ENCODE measurements around the gene AGO4. TPM values are rescaled to one million over a fixed set of nuclear protein-coding genes. Genes with fewer than 3 reads are reported as not detected.
"Not testable (repeated sequence)": the region's sequence is repeated elsewhere in the genome, so short reads cannot be mapped to it uniquely, and the experiment has no call there.

Gene AGO4
- total RNA-seq, 1 donor from 2014 or later, result 35.1 TPM

- Mint-ChIP-seq H3K4me3 (ENCODE audit: low read depth) (no peak overlapping the region), H3K27ac (no peak overlapping the region), H3K27me3 (no peaks in the 10 kb centered on the region), H3K4me1 (ENCODE audit: low read depth) (no peaks in the 10 kb centered on the region), H3K9me3 (ENCODE audit: low read depth) (peaks cover 5% of the 10 kb centered on the region), H3K36me3 (ENCODE audit: insufficient read depth) (no peaks in the 10 kb centered on the region)
- no peak for TF ChIP-seq CTCF (IDR thresholded peaks at IDR 0.05; ENCODE audit: unreplicated experiment)
- DNase-seq (ENCODE audit: low spot score, unreplicated experiment), result no peak
Observed at GRCh38 chr1:35788139-35788538, 19.7 kb upstream of the AGO4 start.

DNA sequence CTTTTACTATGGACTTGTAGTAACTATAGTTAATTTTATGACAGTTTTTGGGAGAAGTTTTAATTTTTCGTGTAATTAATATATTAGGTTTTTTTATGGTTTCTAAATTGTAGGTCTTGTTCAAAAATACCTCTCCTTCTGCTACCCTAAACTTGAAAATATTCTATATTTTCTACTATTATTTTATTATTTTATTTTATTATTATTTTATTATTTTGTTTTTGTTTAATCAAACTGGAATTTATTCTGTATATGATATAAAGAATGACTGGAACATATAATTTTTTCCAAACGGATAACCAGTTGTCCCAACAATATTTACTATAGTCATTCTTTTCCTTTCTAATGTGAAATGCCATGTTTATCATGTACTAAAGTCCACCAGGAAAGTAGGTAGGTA, 17.1 kb upstream of the AGO4 start:
- DNase-seq (ENCODE audit: low spot score, unreplicated experiment), result no peak
- Mint-ChIP-seq H3K27me3 (no peaks in the 10 kb centered on the region), H3K9me3 (ENCODE audit: low read depth) (no peaks in the 10 kb centered on the region), H3K4me3 (ENCODE audit: low read depth) (no peak overlapping the region), H3K36me3 (ENCODE audit: insufficient read depth) (no peaks in the 10 kb centered on the region), H3K4me1 (ENCODE audit: low read depth) (no peaks in the 10 kb centered on the region), H3K27ac (no peak overlapping the region)
- no peak for TF ChIP-seq CTCF (IDR thresholded peaks at IDR 0.05; ENCODE audit: unreplicated experiment)

DNA sequence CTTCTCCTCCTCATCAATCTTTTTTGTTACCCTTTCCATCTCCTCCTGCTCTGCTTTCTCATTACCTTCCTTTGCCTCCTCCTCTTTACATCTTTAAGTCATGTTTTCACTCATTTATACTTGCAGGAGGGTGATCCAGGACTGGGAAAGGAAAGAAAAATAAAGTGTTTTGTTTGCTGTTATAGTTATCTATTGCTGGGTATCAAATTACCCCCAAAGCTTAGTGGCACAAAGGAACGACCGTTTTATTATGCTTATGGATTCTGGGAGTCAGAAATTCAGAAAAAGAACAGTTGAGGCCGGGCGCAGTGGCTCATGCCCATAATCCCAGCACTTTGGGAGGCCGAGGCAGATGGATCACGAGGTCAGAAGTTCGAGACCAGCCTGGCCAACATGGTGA, 12.5 kb upstream of the AGO4 start:
- TF ChIP-seq CTCF (IDR thresholded peaks at IDR 0.05; ENCODE audit: unreplicated experiment), result no peak

GRCh38 chr1:35797380-35797779, 10.4 kb upstream of the AGO4 start:
- H3K27ac Mint-ChIP-seq, result no peak overlapping the region
- TF ChIP-seq CTCF (IDR thresholded peaks at IDR 0.05; ENCODE audit: unreplicated experiment), result no peak

More for the DNA sequence above, 12.5 kb upstream of the AGO4 start:
- H3K27me3 Mint-ChIP-seq, result no peaks in the 10 kb centered on the region
- H3K27ac Mint-ChIP-seq, result no peak overlapping the region
- H3K9me3 Mint-ChIP-seq (ENCODE audit: low read depth), result no peaks in the 10 kb centered on the region
- H3K4me1 Mint-ChIP-seq (ENCODE audit: low read depth), result peaks cover 3% of the 10 kb centered on the region
- H3K36me3 Mint-ChIP-seq (ENCODE audit: insufficient read depth), result no peaks in the 10 kb centered on the region
- H3K4me3 Mint-ChIP-seq (ENCODE audit: low read depth), result no peak overlapping the region
- no peak for DNase-seq (ENCODE audit: low spot score, unreplicated experiment)

DNA sequence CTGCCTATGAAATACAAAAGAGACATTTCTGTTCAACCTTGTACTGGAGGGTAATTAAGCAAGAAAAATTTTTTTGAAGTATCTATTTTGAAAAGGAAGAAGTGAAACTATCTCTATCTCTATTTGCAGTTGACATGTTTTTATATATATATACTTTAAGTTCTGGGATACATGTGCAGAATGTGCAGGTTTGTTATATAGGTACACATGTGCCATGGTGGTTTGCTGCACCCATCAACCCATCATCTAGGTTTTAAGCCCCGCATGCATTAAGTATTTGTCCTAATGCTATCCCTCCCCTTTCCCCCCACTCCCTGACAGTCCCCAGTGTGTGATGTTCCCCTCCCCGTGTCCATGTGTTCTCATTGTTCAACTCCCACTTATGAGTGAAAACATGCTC, 9.8 kb upstream of the AGO4 start:
- not testable (repeated sequence) for H3K27ac Mint-ChIP-seq; H3K9me3 Mint-ChIP-seq (ENCODE audit: low read depth); H3K27me3 Mint-ChIP-seq; DNase-seq (ENCODE audit: low spot score, unreplicated experiment); H3K4me3 Mint-ChIP-seq (ENCODE audit: low read depth); H3K36me3 Mint-ChIP-seq (ENCODE audit: insufficient read depth); H3K4me1 Mint-ChIP-seq (ENCODE audit: low read depth)

More at GRCh38 chr1:35797380-35797779, 10.4 kb upstream of the AGO4 start:
- Mint-ChIP-seq H3K36me3 (ENCODE audit: insufficient read depth) (no peaks in the 10 kb centered on the region), H3K4me1 (ENCODE audit: low read depth) (peaks cover 3% of the 10 kb centered on the region), H3K27me3 (no peaks in the 10 kb centered on the region), H3K9me3 (ENCODE audit: low read depth) (no peaks in the 10 kb centered on the region), H3K4me3 (ENCODE audit: low read depth) (no peak overlapping the region)
- DNase-seq (ENCODE audit: low spot score, unreplicated experiment), result no peak

- H3K4me3 Mint-ChIP-seq (ENCODE audit: low read depth); H3K27ac Mint-ChIP-seq; H3K36me3 Mint-ChIP-seq (ENCODE audit: insufficient read depth); H3K9me3 Mint-ChIP-seq (ENCODE audit: low read depth); H3K4me1 Mint-ChIP-seq (ENCODE audit: low read depth); DNase-seq (ENCODE audit: low spot score, unreplicated experiment); H3K27me3 Mint-ChIP-seq: not testable (repeated sequence)
Observed at GRCh38 chr1:35800167-35800887, 7.5 kb upstream of the AGO4 start.

All from progenitor cell of endocrine pancreas (in vitro differentiated cells).